Measurements from ENCODE around the gene SSTR3. TPM values are rescaled to one million over a fixed set of nuclear protein-coding genes. Genes with fewer than 3 reads are reported as not detected.

SSTR3 gene
- total and polyA plus RNA-seq, 2 of the 4 experiments (the other 2 are of a cell fraction) = under 0.01 to 0.07 TPM

- H3K4ac ChIP-seq (ENCODE audit: low read depth, low read length) = no peak overlapping the region
- peaks cover 14% of the 10 kb centered on the region for H3K4me1 ChIP-seq (ENCODE audit: control insufficient read depth, insufficient read depth, low read length)
- in situ Hi-C loops (cut with MboI; ENCODE audit: low sequenced_read_pairs) = no loop called here
- ChIA-PET POLR2A (ENCODE audit: unreplicated experiment) (no interaction called here), CTCF (no interaction called here)
- no peak overlapping the region for H2AK9ac ChIP-seq (replicated peaks; ENCODE audit: low read depth, low read length, poor library complexity)
- H3K14ac ChIP-seq (replicated peaks; ENCODE audit: low read depth, low read length) = no peak overlapping the region
- H2BK5ac ChIP-seq (ENCODE audit: low read depth, low read length, poor library complexity, severe bottlenecking) = no peak overlapping the region
- no peak overlapping the region for H3K27ac ChIP-seq (ENCODE audit: insufficient read depth, low read length)
- H3K9ac ChIP-seq (ENCODE audit: low read depth, low read length) = no peak overlapping the region
- no peaks in the 10 kb centered on the region for H3K36me3 ChIP-seq (ENCODE audit: control insufficient read depth, insufficient read depth, low read length)
- no peaks in the 10 kb centered on the region; the same call in 1 of the 2 replicates for H3K27me3 ChIP-seq (ENCODE audit: control insufficient read depth, insufficient read depth, low read length)
- H4K20me1 ChIP-seq (ENCODE audit: insufficient read depth, low read length) = no peaks in the 10 kb centered on the region
- no peak overlapping the region for H2BK20ac ChIP-seq (ENCODE audit: low read depth, low read length)
- H3K4me3 ChIP-seq (ENCODE audit: insufficient read depth, low read depth, low read length) = no peak overlapping the region
- no peak overlapping the region for H3K4me2 ChIP-seq (ENCODE audit: low read depth, low read length)
- intact Hi-C loops (cut with micrococcal nuclease) = no loop called here
- H3K79me1 ChIP-seq (ENCODE audit: low read depth in 1 of 2, low read length in 2 of 2) = peaks cover 8 to 21% of the 10 kb centered on the region in 2 experiments; a peak in 3 of 4 replicates
- ATAC-seq (ENCODE audit: low read depth) (no peak), DNase-seq (no peak)
- peaks cover 3% of the 10 kb centered on the region for H3K9me1 ChIP-seq (ENCODE audit: insufficient read depth, low read length)
- H3K56ac ChIP-seq (ENCODE audit: extremely low read depth, insufficient read depth, low read length) = no peak overlapping the region
- no peak overlapping the region for H2BK120ac ChIP-seq (ENCODE audit: low read depth, low read length)
- no peak overlapping the region for H4K91ac ChIP-seq (ENCODE audit: insufficient read depth, low read depth, low read length)
- no peak overlapping the region for H2AFZ ChIP-seq (replicated peaks; ENCODE audit: low read length, poor library complexity)
- H2BK15ac ChIP-seq (ENCODE audit: low read depth, low read length) = no peak overlapping the region
- H4K5ac ChIP-seq (ENCODE audit: low read depth, low read length) = no peak overlapping the region
- WGBS, 2 experiments (ENCODE audit: extremely low coverage in 2 of 2, insufficient read length in 1 of 2) = no CpG with 5 or more reads among the region's 10 CpGs
- dilution Hi-C loops (cut with HindIII; ENCODE audit: low sequenced_read_pairs, unreplicated experiment) = no loop called here
- H4K8ac ChIP-seq (ENCODE audit: low read depth in 2 of 2, low read length in 2 of 2) = no peak overlapping the region
- BruUV-seq (replicated peaks) = no TSS peak
- H3K9me3 ChIP-seq (ENCODE audit: control insufficient read depth, insufficient read depth, low read length) = no peaks in the 10 kb centered on the region
- H2AK5ac ChIP-seq (ENCODE audit: low read depth, low read length) = no peak overlapping the region
- H3K23ac ChIP-seq (ENCODE audit: low read depth, low read length) = no peak overlapping the region
- no peak overlapping the region for H3K18ac ChIP-seq (ENCODE audit: low read depth, low read length)
- TF ChIP-seq POLR2A (IDR thresholded peaks at IDR 0.05; ENCODE audit: low read depth, low read length) = no peak
- no peak for TF ChIP-seq CTCF (conservative IDR thresholded peaks at IDR 0.05; ENCODE audit: low read depth, low read length)
- no peak for TF ChIP-seq CEBPB (IDR thresholded peaks at IDR 0.05; ENCODE audit: low read depth, low read length)
- no peak for TF ChIP-seq USF2 (IDR thresholded peaks at IDR 0.05; ENCODE audit: low read depth, low read length)
- TF ChIP-seq SMC3 (IDR thresholded peaks at IDR 0.05; ENCODE audit: low read depth, low read length) = no peak
- no peak for TF ChIP-seq RFX5 (IDR thresholded peaks at IDR 0.05; ENCODE audit: low read depth, low read length)
- no peak for TF ChIP-seq RAD21 (IDR thresholded peaks at IDR 0.05; ENCODE audit: low read length)
- TF ChIP-seq FOS (IDR thresholded peaks at IDR 0.05; ENCODE audit: low read depth, low read length) = no peak
- no peak for TF ChIP-seq CHD1 (IDR thresholded peaks at IDR 0.05; ENCODE audit: low read depth, low read length)
- no peak for TF ChIP-seq BHLHE40 (IDR thresholded peaks at IDR 0.05; ENCODE audit: low read depth, low read length)
These were observed 27.3 kb upstream of the SSTR3 start for GRCh38 chr22:37239336-37240239.
